ENCODE measurements around the gene OR5B21. TPM values are rescaled to one million over a fixed set of nuclear protein-coding genes. Genes with fewer than 3 reads are reported as not detected.

OR5B21 gene
- total and polyA plus RNA-seq, 10 of the 15 experiments (the other 5 are each of a cell fraction or from before 2014, with no cell fraction given): 0.22 to 0.41 (median 0.22) TPM; not detected in 7

DNA sequence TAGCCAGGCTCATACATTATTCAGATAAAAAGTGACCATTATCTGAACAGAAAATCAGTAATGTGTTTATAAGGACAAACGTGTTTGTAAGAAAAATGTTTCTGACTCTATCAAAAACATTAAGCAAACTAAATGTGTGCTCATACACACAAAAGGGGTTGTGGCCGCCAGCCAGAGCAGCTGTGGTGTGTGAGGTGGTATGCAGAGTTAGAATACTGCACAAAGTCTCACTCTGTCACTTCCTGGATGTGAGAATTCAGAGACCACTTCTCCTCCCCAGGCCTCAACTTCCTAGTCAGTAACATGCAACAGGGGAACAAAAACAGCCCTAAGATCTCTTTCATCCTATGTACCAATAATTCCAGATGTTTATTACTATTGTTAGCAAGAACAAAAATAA is 9.4 kb downstream of the OR5B21 start:
- in situ Hi-C loops (cut with MboI) (no loop called here), intact Hi-C loops (cut with micrococcal nuclease; ENCODE audit: unreplicated experiment) (no loop called here)
- WGBS (ENCODE audit: insufficient coverage, insufficient replicate concordance, low lambda C conversion rate, missing lambda C conversion rate): 67% methylated on average over 2 of the region's 2 CpGs
- Histone ChIP-seq H3K9ac (ENCODE audit: control insufficient read depth, insufficient read depth, low read length) (no peak overlapping the region), H3K4me3 (no peak overlapping the region), H2AFZ (ENCODE audit: control insufficient read depth, low read depth, low read length) (no peak overlapping the region), H3K79me2 (ENCODE audit: control insufficient read depth, insufficient read depth, low read length) (no peaks in the 10 kb centered on the region), H3K9me3 (replicated peaks; ENCODE audit: control insufficient read depth, insufficient read depth, low read length) (no peaks in the 10 kb centered on the region), H3K27me3 (replicated peaks in 1 of 2; ENCODE audit: control insufficient read depth in 2 of 2, insufficient read depth in 2 of 2, low read length in 1 of 2) (no peaks in the 10 kb centered on the region), H3K4me2 (ENCODE audit: control insufficient read depth, insufficient read depth) (no peak overlapping the region), H4K20me1 (ENCODE audit: control insufficient read depth, insufficient read depth) (no peaks in the 10 kb centered on the region), H3K27ac (ENCODE audit: control insufficient read depth, insufficient read depth) (no peak overlapping the region), H3K36me3 (ENCODE audit: control insufficient read depth in 2 of 2, insufficient read depth in 2 of 2, low read length in 1 of 2) (0 out of 4 replicates have a peak, but pooled peaks cover 0 to 3% of the 10 kb centered on the region in 2 experiments), H3K4me1 (ENCODE audit: control insufficient read depth, insufficient read depth, low read length) (peaks cover 12% of the 10 kb centered on the region; the same call in 1 of the 2 replicates)
- TF ChIP-seq TCF3 (IDR thresholded peaks at IDR 0.05; ENCODE audit: borderline replicate concordance, insufficient read depth, low read depth, low read length) (no peak), HDAC6 (IDR thresholded peaks at IDR 0.05; ENCODE audit: unreplicated experiment) (no peak)
- TF ChIP-seq, protein P1, sequence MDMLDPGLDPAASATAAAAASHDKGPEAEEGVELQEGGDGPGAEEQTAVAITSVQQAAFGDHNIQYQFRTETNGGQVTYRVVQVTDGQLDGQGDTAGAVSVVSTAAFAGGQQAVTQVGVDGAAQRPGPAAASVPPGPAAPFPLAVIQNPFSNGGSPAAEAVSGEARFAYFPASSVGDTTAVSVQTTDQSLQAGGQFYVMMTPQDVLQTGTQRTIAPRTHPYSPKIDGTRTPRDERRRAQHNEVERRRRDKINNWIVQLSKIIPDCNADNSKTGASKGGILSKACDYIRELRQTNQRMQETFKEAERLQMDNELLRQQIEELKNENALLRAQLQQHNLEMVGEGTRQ (IDR thresholded peaks at IDR 0.05; ENCODE audit: borderline replicate concordance, low read depth, low read length): no peak
- no peak for DNase-seq (ENCODE audit: low read depth, low spot score)
- RAD21 ChIA-PET (ENCODE audit: unreplicated experiment): no interaction called here
- SMC1A ChIA-PET (ENCODE audit: uncharacterized antibody, unreplicated experiment): interaction anchor here (1.0 to 4.9 kb wide), 6 partner anchors 8 to 69 kb away, joined by 3 to 92 read pairs (median 4); partner anchors contain the start of gene OR5B21
- CTCF ChIA-PET: interaction anchor here (1.3 to 2.0 kb wide), 2 partner anchors 14 to 25 kb away, joined by 5 to 8 read pairs; no protein-coding TSS in a partner anchor
- POLR2A ChIA-PET: no interaction called here
- BruUV-seq (replicated peaks): no TSS peak
- ATAC-seq: no peak
- no peak for FAIRE-seq

DNA sequence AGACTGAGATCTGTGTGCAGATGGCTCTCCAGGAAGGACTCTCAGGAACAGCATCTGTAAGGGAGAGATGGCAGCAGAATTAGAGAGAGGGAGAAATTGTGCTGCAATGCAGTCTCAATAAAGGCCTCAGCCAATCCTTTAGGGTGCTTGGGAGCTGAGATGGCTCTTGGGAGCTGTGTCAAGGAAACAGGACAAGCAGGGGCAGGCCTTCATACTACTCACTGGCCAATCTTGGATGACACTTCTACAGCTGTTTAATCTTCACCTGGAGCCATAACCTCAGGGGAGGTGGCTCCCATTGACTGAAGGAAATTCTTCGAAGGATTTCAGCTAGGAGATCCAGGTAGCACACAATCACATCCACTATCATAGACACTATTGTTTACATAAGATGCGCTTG is 10.0 kb downstream of the OR5B21 start:
- no peaks in the 10 kb centered on the region for H3K79me2 ChIP-seq (ENCODE audit: control insufficient read depth, insufficient read depth, low read length)
- H3K9me3 ChIP-seq (replicated peaks; ENCODE audit: control insufficient read depth, insufficient read depth, low read length): no peaks in the 10 kb centered on the region
- ChIA-PET POLR2A (no interaction called here), CTCF (interaction anchor here (1.3 kb wide), 1 partner anchor 14 kb away, joined by 5 read pairs; no protein-coding TSS in a partner anchor), SMC1A (ENCODE audit: uncharacterized antibody, unreplicated experiment) (interaction anchor here (1.0 to 4.9 kb wide), 4 partner anchors 9 to 32 kb away, joined by 4 to 92 read pairs (median 12); partner anchors contain the start of gene OR5B21), RAD21 (ENCODE audit: unreplicated experiment) (interaction anchor here (4.5 kb wide), 1 partner anchor 15 kb away, joined by 25 read pairs; no protein-coding TSS in a partner anchor)
- in situ Hi-C loops (cut with MboI) (no loop called here), intact Hi-C loops (cut with micrococcal nuclease; ENCODE audit: unreplicated experiment) (no loop called here)
- WGBS (ENCODE audit: insufficient coverage, insufficient replicate concordance, low lambda C conversion rate, missing lambda C conversion rate): 100% methylated on average over 2 of the region's 2 CpGs
- H3K4me2 ChIP-seq (ENCODE audit: control insufficient read depth, insufficient read depth): no peak overlapping the region
- no peaks in the 10 kb centered on the region for H3K27me3 ChIP-seq (replicated peaks in 1 of 2; ENCODE audit: control insufficient read depth in 2 of 2, insufficient read depth in 2 of 2, low read length in 1 of 2)
- no peaks in the 10 kb centered on the region for H4K20me1 ChIP-seq (ENCODE audit: control insufficient read depth, insufficient read depth)
- BruUV-seq (replicated peaks): no TSS peak
- H3K27ac ChIP-seq (ENCODE audit: control insufficient read depth, insufficient read depth): no peak overlapping the region
- ATAC-seq (no peak), FAIRE-seq (no peak), DNase-seq (ENCODE audit: low read depth, low spot score) (no peak)
- H3K4me1 ChIP-seq (ENCODE audit: control insufficient read depth, insufficient read depth, low read length): peaks cover 9% of the 10 kb centered on the region; the same call in 1 of the 2 replicates
- no peak overlapping the region for H3K4me3 ChIP-seq
- no peak overlapping the region for H2AFZ ChIP-seq (ENCODE audit: control insufficient read depth, low read depth, low read length)
- H3K9ac ChIP-seq (ENCODE audit: control insufficient read depth, insufficient read depth, low read length): no peak overlapping the region
- H3K36me3 ChIP-seq (ENCODE audit: control insufficient read depth in 2 of 2, insufficient read depth in 2 of 2, low read length in 1 of 2): 0 out of 4 replicates have a peak, but pooled peaks cover 0 to 3% of the 10 kb centered on the region in 2 experiments
- TF ChIP-seq, protein P2, sequence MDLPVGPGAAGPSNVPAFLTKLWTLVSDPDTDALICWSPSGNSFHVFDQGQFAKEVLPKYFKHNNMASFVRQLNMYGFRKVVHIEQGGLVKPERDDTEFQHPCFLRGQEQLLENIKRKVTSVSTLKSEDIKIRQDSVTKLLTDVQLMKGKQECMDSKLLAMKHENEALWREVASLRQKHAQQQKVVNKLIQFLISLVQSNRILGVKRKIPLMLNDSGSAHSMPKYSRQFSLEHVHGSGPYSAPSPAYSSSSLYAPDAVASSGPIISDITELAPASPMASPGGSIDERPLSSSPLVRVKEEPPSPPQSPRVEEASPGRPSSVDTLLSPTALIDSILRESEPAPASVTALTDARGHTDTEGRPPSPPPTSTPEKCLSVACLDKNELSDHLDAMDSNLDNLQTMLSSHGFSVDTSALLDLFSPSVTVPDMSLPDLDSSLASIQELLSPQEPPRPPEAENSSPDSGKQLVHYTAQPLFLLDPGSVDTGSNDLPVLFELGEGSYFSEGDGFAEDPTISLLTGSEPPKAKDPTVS (IDR thresholded peaks at IDR 0.05; ENCODE audit: low read depth, low read length): no peak
- TF ChIP-seq, protein P3, sequence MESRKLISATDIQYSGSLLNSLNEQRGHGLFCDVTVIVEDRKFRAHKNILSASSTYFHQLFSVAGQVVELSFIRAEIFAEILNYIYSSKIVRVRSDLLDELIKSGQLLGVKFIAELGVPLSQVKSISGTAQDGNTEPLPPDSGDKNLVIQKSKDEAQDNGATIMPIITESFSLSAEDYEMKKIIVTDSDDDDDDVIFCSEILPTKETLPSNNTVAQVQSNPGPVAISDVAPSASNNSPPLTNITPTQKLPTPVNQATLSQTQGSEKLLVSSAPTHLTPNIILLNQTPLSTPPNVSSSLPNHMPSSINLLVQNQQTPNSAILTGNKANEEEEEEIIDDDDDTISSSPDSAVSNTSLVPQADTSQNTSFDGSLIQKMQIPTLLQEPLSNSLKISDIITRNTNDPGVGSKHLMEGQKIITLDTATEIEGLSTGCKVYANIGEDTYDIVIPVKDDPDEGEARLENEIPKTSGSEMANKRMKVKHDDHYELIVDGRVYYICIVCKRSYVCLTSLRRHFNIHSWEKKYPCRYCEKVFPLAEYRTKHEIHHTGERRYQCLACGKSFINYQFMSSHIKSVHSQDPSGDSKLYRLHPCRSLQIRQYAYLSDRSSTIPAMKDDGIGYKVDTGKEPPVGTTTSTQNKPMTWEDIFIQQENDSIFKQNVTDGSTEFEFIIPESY (IDR thresholded peaks at IDR 0.05): no peak
- no peak for TF ChIP-seq YY1 (IDR thresholded peaks at IDR 0.05; ENCODE audit: low read depth, low read length)
- TF ChIP-seq, protein P4, sequence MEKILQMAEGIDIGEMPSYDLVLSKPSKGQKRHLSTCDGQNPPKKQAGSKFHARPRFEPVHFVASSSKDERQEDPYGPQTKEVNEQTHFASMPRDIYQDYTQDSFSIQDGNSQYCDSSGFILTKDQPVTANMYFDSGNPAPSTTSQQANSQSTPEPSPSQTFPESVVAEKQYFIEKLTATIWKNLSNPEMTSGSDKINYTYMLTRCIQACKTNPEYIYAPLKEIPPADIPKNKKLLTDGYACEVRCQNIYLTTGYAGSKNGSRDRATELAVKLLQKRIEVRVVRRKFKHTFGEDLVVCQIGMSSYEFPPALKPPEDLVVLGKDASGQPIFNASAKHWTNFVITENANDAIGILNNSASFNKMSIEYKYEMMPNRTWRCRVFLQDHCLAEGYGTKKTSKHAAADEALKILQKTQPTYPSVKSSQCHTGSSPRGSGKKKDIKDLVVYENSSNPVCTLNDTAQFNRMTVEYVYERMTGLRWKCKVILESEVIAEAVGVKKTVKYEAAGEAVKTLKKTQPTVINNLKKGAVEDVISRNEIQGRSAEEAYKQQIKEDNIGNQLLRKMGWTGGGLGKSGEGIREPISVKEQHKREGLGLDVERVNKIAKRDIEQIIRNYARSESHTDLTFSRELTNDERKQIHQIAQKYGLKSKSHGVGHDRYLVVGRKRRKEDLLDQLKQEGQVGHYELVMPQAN (conservative IDR thresholded peaks at IDR 0.05): no peak
- TF ChIP-seq TCF7 (IDR thresholded peaks at IDR 0.05; ENCODE audit: borderline replicate concordance): no peak
- no peak for TF ChIP-seq CEBPB (IDR thresholded peaks at IDR 0.05; ENCODE audit: borderline replicate concordance in 1 of 2, low read depth in 2 of 2, low read length in 2 of 2)
- no peak for TF ChIP-seq ZNF217 (IDR thresholded peaks at IDR 0.05)
